Measurements from ENCODE around the gene REG1A. TPM values are rescaled to one million over a fixed set of nuclear protein-coding genes. Genes with fewer than 3 reads are reported as not detected.

REG1A gene
- total RNA-seq, 8 experiments from 2014 or later = 0.56 TPM; not detected in 7

DNA sequence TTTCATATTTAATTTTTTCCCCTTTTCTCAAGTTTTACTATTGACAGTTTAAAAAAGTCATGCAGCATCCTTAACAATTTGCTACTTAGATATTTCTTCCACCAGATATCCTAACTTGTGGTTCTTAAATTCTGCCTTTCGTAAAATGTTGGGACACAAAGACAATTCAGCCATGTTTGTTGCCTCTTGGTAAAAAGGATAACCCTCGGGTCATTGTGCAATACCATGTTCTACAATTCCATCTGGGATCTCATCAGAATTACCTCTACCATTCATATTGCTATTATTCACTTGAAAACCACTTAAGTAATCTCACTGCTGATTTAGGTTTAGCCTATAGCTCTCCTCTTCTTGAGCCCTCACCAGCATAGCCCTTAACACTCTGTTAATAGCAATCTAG lies 19.3 kb upstream of the REG1A start:
- WGBS, 10 experiments = 0 to 91% (median 76%) methylated on average over 1 to 2 of the region's 2 CpGs
- in situ Hi-C loops (cut with MboI; ENCODE audit: low pct_unique_long_range_greater_than_20kb in 2 of 9, low sequenced_read_pairs in 9 of 9, unreplicated experiment in 9 of 9) = no loop called here
- no peaks in the 10 kb centered on the region for H3K4me1 ChIP-seq (replicated peaks in 1 of 2)
- no peak overlapping the region for H3K4me3 ChIP-seq
- H3K27ac ChIP-seq = no peak overlapping the region
- ATAC-seq (replicated peaks in 6 of 8) = no peak

- ATAC-seq (replicated peaks in 6 of 8) = no peak
- Histone ChIP-seq H3K4me1 (replicated peaks in 1 of 2) (no peaks in the 10 kb centered on the region), H3K27ac (no peak overlapping the region), H3K4me3 (no peak overlapping the region)
- in situ Hi-C loops (cut with MboI; ENCODE audit: low pct_unique_long_range_greater_than_20kb in 2 of 9, low sequenced_read_pairs in 9 of 9, unreplicated experiment in 9 of 9) = no loop called here
- 0 to 100% (median 88%) methylated on average over 1 to 2 of the region's 2 CpGs; no CpG with 5 or more reads in 1 of the 10 experiments for WGBS, 10 experiments
Observed at GRCh38 chr2:79103214-79103613, 17.1 kb upstream of the REG1A start.

DNA sequence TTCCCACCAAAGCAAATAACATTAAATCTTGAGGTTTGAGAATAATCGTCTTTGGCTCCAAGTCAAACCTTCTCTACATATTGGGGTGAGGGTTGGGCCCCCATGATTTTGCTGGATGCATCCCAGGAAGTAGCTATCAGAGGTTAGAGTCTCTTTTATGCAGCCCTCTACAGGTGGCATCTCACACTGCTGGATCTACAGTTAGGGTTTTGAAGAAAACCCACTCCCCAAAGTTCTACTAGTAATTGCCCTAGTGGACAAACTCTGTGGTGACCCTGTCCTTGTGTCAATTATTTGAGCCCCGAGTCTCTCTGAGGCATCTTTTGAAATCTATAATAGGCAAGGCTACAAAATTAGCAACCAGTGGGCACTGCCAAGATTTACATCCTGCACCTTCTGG lies 15.0 kb upstream of the REG1A start:
- H3K4me3 ChIP-seq = no peak overlapping the region
- H3K27ac ChIP-seq = no peak overlapping the region
- in situ Hi-C loops (cut with MboI; ENCODE audit: low pct_unique_long_range_greater_than_20kb in 2 of 9, low sequenced_read_pairs in 9 of 9, unreplicated experiment in 9 of 9) = no loop called here
- no peak for ATAC-seq (replicated peaks in 6 of 8)
- no peaks in the 10 kb centered on the region for H3K4me1 ChIP-seq (replicated peaks in 1 of 2)
- WGBS, 10 experiments = 0 to 100% (median 76%) methylated on average over 1 to 2 of the region's 2 CpGs; no CpG with 5 or more reads in 2 of the 10 experiments

DNA sequence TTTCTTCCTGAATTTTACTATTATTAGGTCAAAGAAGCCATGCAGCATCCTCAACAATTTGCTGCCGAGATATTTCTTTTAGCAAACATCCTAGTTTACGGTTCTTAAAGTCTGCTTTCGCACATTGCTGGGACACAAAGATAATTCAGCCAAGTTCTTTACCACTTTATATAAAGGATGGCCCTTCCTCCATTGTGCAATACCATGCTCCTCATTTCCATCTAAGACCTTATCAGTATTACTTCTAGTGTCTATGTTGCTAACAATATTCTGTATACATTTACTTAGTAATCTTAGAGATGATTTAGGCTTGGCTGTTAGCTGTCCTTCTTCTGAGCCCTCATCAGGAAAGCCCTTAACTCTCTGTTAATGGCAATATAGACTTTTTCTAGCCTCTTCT lies 8.0 kb upstream of the REG1A start:
- no peaks in the 10 kb centered on the region for H3K4me1 ChIP-seq (replicated peaks in 1 of 2)
- no peak overlapping the region for H3K4me3 ChIP-seq
- ATAC-seq (replicated peaks in 6 of 8) = no peak
- in situ Hi-C loops (cut with MboI; ENCODE audit: low pct_unique_long_range_greater_than_20kb in 2 of 9, low sequenced_read_pairs in 9 of 9, unreplicated experiment in 9 of 9) = no loop called here
- 3 to 100% (median 94%) methylated on average over 1 to 3 of the region's 3 CpGs for WGBS, 10 experiments
- H3K27ac ChIP-seq = no peak overlapping the region

DNA sequence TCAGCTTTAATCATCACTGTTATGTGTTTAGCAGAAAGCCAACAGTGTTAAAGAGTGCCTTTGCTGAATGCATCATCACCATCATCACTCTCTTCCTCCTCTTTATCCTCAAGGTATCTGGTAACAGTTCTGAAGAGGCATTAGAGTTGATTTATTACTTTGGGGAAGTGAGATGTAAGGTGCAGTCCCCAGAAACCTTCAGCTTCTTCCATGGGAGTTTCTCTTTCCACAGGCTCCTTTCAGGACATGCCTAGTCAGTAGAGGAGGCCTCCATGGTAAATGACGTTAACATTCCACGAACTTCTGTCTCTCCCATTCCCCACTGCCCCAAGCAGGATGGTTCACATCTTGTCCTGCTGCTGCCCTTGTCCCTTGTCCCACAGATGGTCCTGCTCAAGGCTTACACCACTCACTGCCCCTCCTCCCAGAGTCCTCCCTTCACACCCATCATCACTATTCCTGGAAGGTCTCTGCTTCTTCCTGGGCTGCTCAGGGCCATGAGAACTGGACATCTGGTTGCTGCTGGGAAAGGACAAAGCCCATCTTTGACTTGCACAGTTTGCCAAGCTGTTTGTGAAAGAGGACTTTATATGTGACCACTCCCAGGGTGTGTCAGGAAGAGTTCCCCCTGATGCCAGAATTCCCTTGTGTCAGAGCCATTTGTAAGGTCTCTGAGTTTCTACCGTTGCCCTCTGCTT lies 5.3 kb upstream of the REG1A start:
- H3K4me3 ChIP-seq = no peak overlapping the region
- H3K27ac ChIP-seq = no peak overlapping the region
- no peaks in the 10 kb centered on the region for H3K4me1 ChIP-seq (replicated peaks in 1 of 2)
- in situ Hi-C loops (cut with MboI; ENCODE audit: low pct_unique_long_range_greater_than_20kb in 2 of 9, low sequenced_read_pairs in 9 of 9, unreplicated experiment in 9 of 9) = no loop called here
- WGBS, 10 experiments = 0 to 95% (median 78%) methylated on average over 1 to 3 of the region's 3 CpGs; no CpG with 5 or more reads in 1 of the 10 experiments
- peak in 3 of 8 experiments; percentile 19 to 86 (median 51) for ATAC-seq (replicated peaks in 6 of 8)

DNA sequence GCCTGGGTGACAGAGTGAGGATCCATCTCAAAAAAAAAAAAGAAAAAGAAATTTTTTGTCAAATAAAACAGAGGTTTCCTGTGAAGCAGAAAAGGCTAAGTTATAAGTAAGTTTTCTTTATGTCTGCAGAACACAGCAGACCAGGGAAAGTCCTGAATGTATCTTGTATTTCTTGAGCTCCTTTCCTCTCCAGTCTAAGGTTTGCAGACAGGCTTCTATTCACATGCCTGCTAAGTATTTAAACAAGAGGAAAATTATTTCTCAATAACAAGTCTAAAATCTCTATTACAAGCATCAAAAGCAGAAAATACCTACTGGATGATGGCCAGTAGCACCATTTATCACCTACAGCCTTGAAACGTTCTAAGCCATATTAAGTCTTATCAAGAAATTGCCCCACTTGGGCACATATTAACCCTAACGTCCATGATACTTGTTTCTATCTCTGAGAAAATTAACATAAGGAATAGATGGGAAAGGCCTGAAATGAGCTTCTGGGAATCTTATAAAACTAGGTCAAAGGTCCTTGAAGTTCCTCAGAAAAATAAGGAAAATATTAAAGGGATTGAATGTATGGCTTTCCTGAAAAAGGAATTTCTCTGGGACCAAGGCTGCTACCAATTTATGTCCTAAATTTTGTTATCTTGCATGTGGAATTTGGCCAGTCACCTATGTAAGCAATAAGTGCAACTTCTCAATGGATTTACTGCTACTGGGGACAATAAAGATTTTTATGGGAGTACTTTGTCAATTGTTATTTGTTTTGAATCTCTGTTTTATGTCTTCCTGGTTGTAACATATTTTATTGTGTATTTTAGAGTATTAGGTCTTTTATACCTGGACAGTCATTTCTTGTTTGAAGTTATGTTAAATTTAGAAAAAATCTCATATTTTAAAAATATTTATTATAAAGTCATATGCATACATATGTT lies 3.0 kb upstream of the REG1A start:
- WGBS, 10 experiments = 0 to 93% (median 17%) methylated on average over 1 to 2 of the region's 2 CpGs; no CpG with 5 or more reads in 3 of the 10 experiments

DNA sequence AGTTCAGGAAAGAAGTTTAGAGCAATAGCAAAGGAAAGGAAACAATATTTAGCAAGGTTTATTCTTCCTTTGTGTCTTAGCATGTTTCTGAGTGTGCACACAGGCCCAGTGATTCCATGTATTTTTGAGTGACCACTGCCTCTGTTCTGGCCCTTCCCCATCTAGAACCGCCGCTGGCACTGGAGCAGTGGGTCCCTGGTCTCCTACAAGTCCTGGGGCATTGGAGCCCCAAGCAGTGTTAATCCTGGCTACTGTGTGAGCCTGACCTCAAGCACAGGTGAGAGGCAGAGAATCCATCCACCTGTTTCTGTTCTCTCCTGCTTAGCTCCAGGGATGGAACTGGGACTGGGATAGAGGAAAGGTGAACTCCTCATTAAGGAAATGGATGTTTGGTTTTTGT lies 2.4 kb downstream of the REG1A start:
- Histone ChIP-seq H3K4me3 (no peak overlapping the region), H3K4me1 (replicated peaks in 1 of 2) (no peaks in the 10 kb centered on the region), H3K27ac (no peak overlapping the region)
- in situ Hi-C loops (cut with MboI; ENCODE audit: low pct_unique_long_range_greater_than_20kb in 2 of 9, low sequenced_read_pairs in 9 of 9, unreplicated experiment in 9 of 9) = no loop called here
- ATAC-seq (replicated peaks in 6 of 8) = no peak
- 0 to 100% (median 90%) methylated on average over 1 to 2 of the region's 2 CpGs; no CpG with 5 or more reads in 6 of the 10 experiments for WGBS, 10 experiments

More for the DNA sequence above, 3.0 kb upstream of the REG1A start:
- no peaks in the 10 kb centered on the region for H3K4me1 ChIP-seq (replicated peaks in 1 of 2)
- in situ Hi-C loops (cut with MboI; ENCODE audit: low pct_unique_long_range_greater_than_20kb in 2 of 9, low sequenced_read_pairs in 9 of 9, unreplicated experiment in 9 of 9) = no loop called here
- no peak overlapping the region for H3K27ac ChIP-seq
- no peak for ATAC-seq (replicated peaks in 6 of 8)
- H3K4me3 ChIP-seq = no peak overlapping the region

DNA sequence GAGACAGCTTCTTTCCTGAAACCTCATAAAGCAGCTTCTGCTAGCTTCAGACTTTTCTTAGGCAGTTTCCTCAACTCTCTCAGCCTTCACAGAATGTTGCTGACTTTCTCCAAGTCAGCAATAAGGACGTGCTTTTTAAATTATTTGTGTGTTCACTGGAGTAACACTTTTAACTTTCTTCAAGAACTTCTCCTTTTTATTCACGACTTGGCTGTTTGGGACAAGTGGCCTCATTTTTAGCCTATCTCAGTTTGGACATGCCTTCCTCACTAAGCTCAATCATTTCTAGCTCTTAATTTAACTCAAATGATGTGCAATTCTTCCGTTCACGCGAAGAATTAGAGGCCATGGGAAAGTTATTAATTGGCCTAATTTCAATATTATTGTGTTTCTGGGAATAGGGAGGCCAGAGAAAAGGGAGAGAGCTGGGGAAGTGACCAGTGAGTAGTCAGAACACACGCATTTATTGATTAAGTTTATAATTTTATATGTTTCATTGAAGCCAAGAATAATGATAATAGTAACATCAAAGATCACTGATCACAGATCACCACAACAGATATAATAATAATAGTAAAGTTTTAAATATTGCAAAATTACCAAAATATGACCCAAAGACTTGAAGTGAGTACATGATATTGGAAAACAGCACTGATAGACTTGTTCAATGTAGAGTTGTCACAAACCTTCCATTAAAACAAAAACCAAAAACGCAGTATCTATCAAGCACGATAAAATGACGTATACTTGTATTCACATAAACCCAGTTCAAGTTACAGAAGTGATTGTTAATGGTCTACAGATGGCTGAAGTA lies 4.8 kb downstream of the REG1A start:
- no peak for ATAC-seq (replicated peaks in 6 of 8)
- Histone ChIP-seq H3K4me3 (no peak overlapping the region), H3K4me1 (replicated peaks in 1 of 2) (no peaks in the 10 kb centered on the region), H3K27ac (no peak overlapping the region)
- in situ Hi-C loops (cut with MboI; ENCODE audit: low pct_unique_long_range_greater_than_20kb in 2 of 9, low sequenced_read_pairs in 9 of 9, unreplicated experiment in 9 of 9) = no loop called here
- 3 to 100% (median 72%) methylated on average over 1 to 9 of the region's 9 CpGs for WGBS, 10 experiments

- in situ Hi-C loops (cut with MboI; ENCODE audit: low pct_unique_long_range_greater_than_20kb in 2 of 9, low sequenced_read_pairs in 9 of 9, unreplicated experiment in 9 of 9) = no loop called here
- ATAC-seq (replicated peaks in 6 of 8) = no peak
- 0 to 100% (median 76%) methylated on average over 1 to 3 of the region's 3 CpGs; no CpG with 5 or more reads in 1 of the 10 experiments for WGBS, 10 experiments
- no peaks in the 10 kb centered on the region for H3K4me1 ChIP-seq (replicated peaks in 1 of 2)
- no peak overlapping the region for H3K27ac ChIP-seq
- no peak overlapping the region for H3K4me3 ChIP-seq
Observed at GRCh38 chr2:79125721-79125985, 5.4 kb downstream of the REG1A start.

DNA sequence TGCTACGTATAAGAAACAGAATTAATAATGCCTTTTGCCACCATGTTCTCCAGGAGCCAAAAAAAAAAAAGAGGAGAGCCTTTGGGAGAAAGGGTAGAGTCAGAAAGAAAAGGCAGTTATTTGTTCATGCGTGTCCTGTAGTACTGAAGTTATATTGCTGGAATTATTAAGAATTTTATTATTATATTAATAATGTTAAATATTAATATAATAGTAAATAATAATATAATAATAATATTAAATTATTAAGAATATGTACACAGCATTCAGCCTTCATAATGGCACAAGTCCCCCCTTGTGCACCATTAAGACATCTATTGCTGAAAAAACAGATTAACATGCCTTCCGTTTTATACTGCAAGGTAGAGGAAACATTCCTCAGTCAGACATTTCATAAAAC lies 8.1 kb downstream of the REG1A start:
- ATAC-seq (replicated peaks in 6 of 8) = no peak
- H3K4me3 ChIP-seq = no peak overlapping the region
- WGBS, 10 experiments = 10 to 100% (median 93%) methylated on average over 1 to 3 of the region's 3 CpGs; no CpG with 5 or more reads in 1 of the 10 experiments
- no peak overlapping the region for H3K27ac ChIP-seq
- H3K4me1 ChIP-seq (replicated peaks in 1 of 2) = no peaks in the 10 kb centered on the region
- in situ Hi-C loops (cut with MboI; ENCODE audit: low pct_unique_long_range_greater_than_20kb in 2 of 9, low sequenced_read_pairs in 9 of 9, unreplicated experiment in 9 of 9) = no loop called here

GRCh38 chr2:79129260-79129659 lies 9.0 kb downstream of the REG1A start:
- H3K4me1 ChIP-seq (replicated peaks in 1 of 2) = no peaks in the 10 kb centered on the region
- WGBS, 10 experiments = 0 to 94% (median 82%) methylated on average over 1 to 6 of the region's 6 CpGs
- H3K27ac ChIP-seq = no peak overlapping the region
- no peak for ATAC-seq (replicated peaks in 6 of 8)
- in situ Hi-C loops (cut with MboI; ENCODE audit: low pct_unique_long_range_greater_than_20kb in 2 of 9, low sequenced_read_pairs in 9 of 9, unreplicated experiment in 9 of 9) = no loop called here
- H3K4me3 ChIP-seq = no peak overlapping the region

- no peak overlapping the region for H3K27ac ChIP-seq
- in situ Hi-C loops (cut with MboI; ENCODE audit: low pct_unique_long_range_greater_than_20kb in 2 of 9, low sequenced_read_pairs in 9 of 9, unreplicated experiment in 9 of 9) = no loop called here
- no peak for ATAC-seq (replicated peaks in 6 of 8)
- no peaks in the 10 kb centered on the region for H3K4me1 ChIP-seq (replicated peaks in 1 of 2)
- no peak overlapping the region for H3K4me3 ChIP-seq
Observed at GRCh38 chr2:79129804-79130203, 9.5 kb downstream of the REG1A start.

DNA sequence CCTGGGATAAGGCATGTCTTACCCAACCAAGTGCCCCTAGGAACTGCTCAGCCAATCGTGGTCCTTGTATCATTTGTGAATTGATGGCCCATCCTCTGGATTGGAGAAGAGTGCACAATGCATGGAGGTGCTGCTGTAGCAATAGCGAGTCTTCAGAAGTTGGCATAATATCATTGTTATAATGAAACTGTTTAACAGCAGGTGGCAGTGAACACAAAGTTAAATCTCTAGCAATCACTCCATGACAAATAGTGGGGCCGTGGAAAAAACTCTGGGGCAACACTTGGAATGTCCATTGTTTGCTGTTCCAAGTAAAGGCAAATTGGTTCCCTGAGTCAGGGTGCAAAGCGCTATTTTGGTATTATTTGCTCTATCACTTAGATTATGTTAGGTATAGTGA lies 11.4 kb downstream of the REG1A start:
- 5 to 87% (median 78%) methylated on average over 1 to 4 of the region's 4 CpGs; no CpG with 5 or more reads in 2 of the 10 experiments for WGBS, 10 experiments
- in situ Hi-C loops (cut with MboI; ENCODE audit: low pct_unique_long_range_greater_than_20kb in 2 of 9, low sequenced_read_pairs in 9 of 9, unreplicated experiment in 9 of 9) = no loop called here
- H3K27ac ChIP-seq = no peak overlapping the region

More for the DNA sequence above, 11.4 kb downstream of the REG1A start:
- no peak for ATAC-seq (replicated peaks in 6 of 8)
- no peak overlapping the region for H3K4me3 ChIP-seq
- no peaks in the 10 kb centered on the region for H3K4me1 ChIP-seq (replicated peaks in 1 of 2)
